Measurements from ENCODE around the gene MICU1. TPM values are rescaled to one million over a fixed set of nuclear protein-coding genes. Genes with fewer than 3 reads are reported as not detected.
"Not testable (repeated sequence)": the region's sequence is repeated elsewhere in the genome, so short reads cannot be mapped to it uniquely, and the experiment has no call there.

MICU1 gene
- total RNA-seq, 1 donor from 2014 or later, result 37.2 TPM

GRCh38 chr10:72388062-72388461, 237.8 kb downstream of the MICU1 start:
- no peak overlapping the region for H3K4me3 ChIP-seq (ENCODE audit: low read depth, low read length)
- no peak for DNase-seq (ENCODE audit: low read depth)
- no peaks in the 10 kb centered on the region for H3K27me3 ChIP-seq (ENCODE audit: control insufficient read depth, insufficient read depth, low read length)
- TF ChIP-seq, protein P1, sequence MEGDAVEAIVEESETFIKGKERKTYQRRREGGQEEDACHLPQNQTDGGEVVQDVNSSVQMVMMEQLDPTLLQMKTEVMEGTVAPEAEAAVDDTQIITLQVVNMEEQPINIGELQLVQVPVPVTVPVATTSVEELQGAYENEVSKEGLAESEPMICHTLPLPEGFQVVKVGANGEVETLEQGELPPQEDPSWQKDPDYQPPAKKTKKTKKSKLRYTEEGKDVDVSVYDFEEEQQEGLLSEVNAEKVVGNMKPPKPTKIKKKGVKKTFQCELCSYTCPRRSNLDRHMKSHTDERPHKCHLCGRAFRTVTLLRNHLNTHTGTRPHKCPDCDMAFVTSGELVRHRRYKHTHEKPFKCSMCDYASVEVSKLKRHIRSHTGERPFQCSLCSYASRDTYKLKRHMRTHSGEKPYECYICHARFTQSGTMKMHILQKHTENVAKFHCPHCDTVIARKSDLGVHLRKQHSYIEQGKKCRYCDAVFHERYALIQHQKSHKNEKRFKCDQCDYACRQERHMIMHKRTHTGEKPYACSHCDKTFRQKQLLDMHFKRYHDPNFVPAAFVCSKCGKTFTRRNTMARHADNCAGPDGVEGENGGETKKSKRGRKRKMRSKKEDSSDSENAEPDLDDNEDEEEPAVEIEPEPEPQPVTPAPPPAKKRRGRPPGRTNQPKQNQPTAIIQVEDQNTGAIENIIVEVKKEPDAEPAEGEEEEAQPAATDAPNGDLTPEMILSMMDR (IDR thresholded peaks at IDR 0.05; ENCODE audit: insufficient read depth, low read length, poor library complexity, severe bottlenecking), result no peak
- no peaks in the 10 kb centered on the region for H3K36me3 ChIP-seq (ENCODE audit: control insufficient read depth, insufficient read depth, low read length)

GRCh38 chr10:72386916-72387586, 238.8 kb downstream of the MICU1 start:
- TF ChIP-seq, protein P1 (IDR thresholded peaks at IDR 0.05; ENCODE audit: insufficient read depth, low read length, poor library complexity, severe bottlenecking), result no peak

GRCh38 chr10:72385724-72386123, 240.2 kb downstream of the MICU1 start:
- TF ChIP-seq, protein P1 (IDR thresholded peaks at IDR 0.05; ENCODE audit: insufficient read depth, low read length, poor library complexity, severe bottlenecking), result no peak

More at GRCh38 chr10:72386916-72387586, 238.8 kb downstream of the MICU1 start:
- no peaks in the 10 kb centered on the region for H3K27me3 ChIP-seq (ENCODE audit: control insufficient read depth, insufficient read depth, low read length)
- no peaks in the 10 kb centered on the region for H3K36me3 ChIP-seq (ENCODE audit: control insufficient read depth, insufficient read depth, low read length)
- no peak overlapping the region for H3K4me3 ChIP-seq (ENCODE audit: low read depth, low read length)
- no peak for DNase-seq (ENCODE audit: low read depth)

DNA sequence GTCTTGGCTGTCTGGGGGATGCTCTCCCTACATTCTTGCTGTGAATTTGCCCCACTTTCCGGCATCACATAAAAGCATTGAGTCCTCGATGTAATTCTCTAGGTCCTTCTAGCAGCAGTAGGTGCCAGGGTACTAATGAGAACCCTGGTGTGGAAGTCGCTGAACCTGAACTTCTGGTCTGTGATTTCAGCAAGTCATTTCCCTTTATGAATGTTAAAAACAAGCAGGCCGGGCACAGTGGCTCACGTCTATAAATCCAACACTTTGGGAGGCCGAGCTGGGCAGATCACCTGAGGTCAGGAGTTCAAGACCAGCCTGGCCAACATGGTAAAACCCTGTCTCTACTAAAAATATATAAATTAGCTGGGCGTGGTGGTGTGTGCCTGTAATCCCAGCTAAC, 240.9 kb downstream of the MICU1 start:
- not testable (repeated sequence) for H3K4me3 ChIP-seq (ENCODE audit: low read depth, low read length); H3K27me3 ChIP-seq (ENCODE audit: control insufficient read depth, insufficient read depth, low read length); H3K36me3 ChIP-seq (ENCODE audit: control insufficient read depth, insufficient read depth, low read length); DNase-seq (ENCODE audit: low read depth)

More at GRCh38 chr10:72385724-72386123, 240.2 kb downstream of the MICU1 start:
- H3K36me3 ChIP-seq (ENCODE audit: control insufficient read depth, insufficient read depth, low read length), result no peaks in the 10 kb centered on the region
- no peak overlapping the region for H3K4me3 ChIP-seq (ENCODE audit: low read depth, low read length)
- no peak for DNase-seq (ENCODE audit: low read depth)
- H3K27me3 ChIP-seq (ENCODE audit: control insufficient read depth, insufficient read depth, low read length), result no peaks in the 10 kb centered on the region

- TF ChIP-seq, protein P1 (IDR thresholded peaks at IDR 0.05; ENCODE audit: insufficient read depth, low read length, poor library complexity, severe bottlenecking), result no peak
- DNase-seq (ENCODE audit: low read depth), result no peak
- H3K27me3 ChIP-seq (ENCODE audit: control insufficient read depth, insufficient read depth, low read length), result no peaks in the 10 kb centered on the region
- H3K4me3 ChIP-seq (ENCODE audit: low read depth, low read length), result no peak overlapping the region
- no peaks in the 10 kb centered on the region for H3K36me3 ChIP-seq (ENCODE audit: control insufficient read depth, insufficient read depth, low read length)
Measured at GRCh38 chr10:72379776-72380175, 246.1 kb downstream of the MICU1 start.

DNA sequence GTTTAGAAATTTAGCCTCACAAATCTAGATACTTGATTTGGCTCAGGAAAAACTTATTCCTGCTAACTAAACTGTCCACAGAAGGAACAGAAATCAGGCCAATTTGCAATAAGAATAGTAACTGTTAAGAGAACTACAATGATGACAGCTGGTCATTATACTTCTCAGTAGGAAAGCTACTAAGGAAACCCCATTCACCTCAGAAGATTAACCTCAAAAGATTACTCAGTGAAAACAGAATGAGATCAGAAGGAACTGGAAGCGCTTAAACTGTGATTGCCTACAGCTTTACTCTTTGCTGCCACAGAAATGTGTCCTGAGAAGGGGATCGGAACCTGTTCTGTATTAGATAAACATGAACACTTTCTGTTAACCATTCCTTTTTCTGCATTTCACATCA, 246.8 kb downstream of the MICU1 start:
- Histone ChIP-seq H3K27me3 (ENCODE audit: control insufficient read depth, insufficient read depth, low read length) (no peaks in the 10 kb centered on the region), H3K36me3 (ENCODE audit: control insufficient read depth, insufficient read depth, low read length) (no peaks in the 10 kb centered on the region), H3K4me3 (ENCODE audit: low read depth, low read length) (no peak overlapping the region)
- no peak for DNase-seq (ENCODE audit: low read depth)
- TF ChIP-seq, protein P1 (IDR thresholded peaks at IDR 0.05; ENCODE audit: insufficient read depth, low read length, poor library complexity, severe bottlenecking), result no peak
